Prostate gland (tissue), 2 donors: ENCODE data around the gene ANKLE1. TPM values are rescaled to one million over a fixed set of nuclear protein-coding genes. Genes with fewer than 3 reads are reported as not detected.
"Not testable (repeated sequence)": the region's sequence is repeated elsewhere in the genome, so short reads cannot be mapped to it uniquely, and the experiment has no call there.

Experiments
- DNase-seq: peaks from one replicate; pipeline ENCODE4 v3.0.0-alpha.2; 2019; ENCODE audit warnings: low spot score
- H3K27ac ChIP-seq, 2 donors: fragments of 200-600 bp; sonication (generic); 2 replicates each; pipeline ENCODE4 v1.5.1; 2017 to 2019
- H3K27me3 ChIP-seq: fragments of 200-600 bp; sonication (generic); replicated peaks from 2 replicates; pipeline ENCODE4 v1.5.1; 2019; ENCODE audit not compliant: insufficient read depth
- H3K36me3 ChIP-seq, 2 donors: fragments of 200-600 bp; sonication (generic); 1 replicate in 1 of 2; 2 replicates in 1 of 2; pipeline versions ENCODE4 v1.5.1 to v1.8.1; 2017 to 2019
- H3K4me1 ChIP-seq: fragments of 200-600 bp; sonication (generic); replicated peaks from 2 replicates; pipeline ENCODE4 v1.5.1; 2019
- H3K4me3 ChIP-seq, 2 donors: fragments of 200-600 bp; sonication (generic); 2 replicates each; pipeline ENCODE4 v1.5.1; 2017 to 2019
- H3K9me3 ChIP-seq: fragments of 200-600 bp; sonication (generic); 2 replicates; pipeline ENCODE4 v1.5.1; 2017
- POLR2A ChIP-seq: fragments of 450-650 bp; IDR thresholded peaks from one replicate; pipeline ENCODE4 v1.6.1; 2016; ENCODE audit warnings: antibody characterized with exemption, mild to moderate bottlenecking
- POLR2AphosphoS5 ChIP-seq: sonication (generic); formaldehyde crosslinking; IDR thresholded peaks from one replicate; pipeline ENCODE4 v1.6.1; 2017; ENCODE audit warnings: antibody characterized with exemption
- WGBS: methylation state at CpG from one replicate; pipeline ENCODE4 v1.1.5; 2018; 5-methylcytosine and 5-hydroxymethylcytosine counted together
- intact Hi-C: fragments of 100-400 bp; cut with DNase I; formaldehyde crosslinking; loops from one replicate; pipeline ENCODE4 v1.14.2; 2022
- total RNA-seq, 2 donors: library from RNA; depleted of rRNA; stranded (reverse); fragments of >200 nt; gene quantifications; one replicate each; pipeline ENCODE4 v1.1.0, GENCODE V29; 2016
- TF ChIP-seq, protein P1 (sequence below), 4 experiments: fragments of 200-600 bp in 2 of 4; fragments of 450-650 bp in 2 of 4; sonication (generic) in 2 of 4; IDR thresholded peaks; 1 replicate in 3 of 4; 2 replicates in 1 of 4; pipeline ENCODE4 v1.5.1; 2016 to 2019; ENCODE audit warnings: antibody characterized with exemption in 4 of 4, mild to moderate bottlenecking in 2 of 4, moderate library complexity in 2 of 4

ANKLE1 gene
- total RNA-seq, 2 donors from 2014 or later, result 0.64 to 1.2 TPM

DNA sequence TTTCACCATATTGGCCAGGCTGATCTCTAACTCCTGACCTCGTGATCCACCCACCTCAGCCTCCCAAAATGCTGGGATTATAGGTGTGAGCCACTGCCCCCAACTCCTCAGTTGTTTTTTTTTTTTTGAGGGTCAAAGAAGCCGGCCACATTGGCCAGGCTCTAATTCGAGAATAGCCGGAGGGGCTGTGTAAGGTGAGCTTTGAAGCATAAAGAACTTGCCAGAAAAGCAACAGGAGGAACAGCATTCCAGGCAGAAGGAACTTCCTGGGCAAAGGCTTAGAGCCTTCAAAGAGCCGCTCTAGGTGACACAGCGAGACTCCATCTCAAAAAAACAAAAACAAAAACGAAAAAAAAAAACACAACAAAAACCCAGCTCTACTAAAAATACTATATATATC is 15.7 kb upstream of the ANKLE1 start:
- Histone ChIP-seq H3K27ac (no peak overlapping the region), H3K27me3 (no peaks in the 10 kb centered on the region), H3K9me3 (no peaks in the 10 kb centered on the region), H3K4me3 (no peak overlapping the region), H3K4me1 (no peaks in the 10 kb centered on the region), H3K36me3 (no peaks in the 10 kb centered on the region)
- intact Hi-C loops, result loop anchor here (2.0 kb wide), 1 partner anchor 19 kb away; no protein-coding TSS in a partner anchor
- WGBS, result 83% methylated on average over 7 of the region's 7 CpGs
- DNase-seq, result no peak
- no peak for TF ChIP-seq POLR2A

DNA sequence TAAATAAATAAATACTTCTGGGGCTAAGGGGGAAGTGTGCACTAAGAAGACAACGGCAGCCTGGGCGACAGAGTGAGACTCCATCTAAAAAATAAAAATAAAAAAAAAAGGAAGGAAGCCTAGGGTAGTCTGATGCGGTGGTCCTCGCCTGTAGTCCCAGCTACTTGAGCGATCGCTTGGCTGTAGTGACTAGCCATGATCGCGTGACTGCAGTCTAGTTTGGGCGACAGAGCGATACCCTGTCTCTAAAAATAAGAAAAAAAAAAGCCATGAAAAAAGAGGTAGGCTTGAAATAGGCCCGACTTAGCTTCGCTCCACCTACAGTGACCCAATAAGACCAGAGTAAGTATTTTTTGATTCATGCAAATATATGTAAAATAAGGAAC is 15.1 kb upstream of the ANKLE1 start:
- no peak for DNase-seq
- 76% methylated on average over 12 of the region's 12 CpGs for WGBS
- H3K27me3 ChIP-seq, result no peaks in the 10 kb centered on the region
- H3K4me1 ChIP-seq, result no peaks in the 10 kb centered on the region
- TF ChIP-seq, protein P1, sequence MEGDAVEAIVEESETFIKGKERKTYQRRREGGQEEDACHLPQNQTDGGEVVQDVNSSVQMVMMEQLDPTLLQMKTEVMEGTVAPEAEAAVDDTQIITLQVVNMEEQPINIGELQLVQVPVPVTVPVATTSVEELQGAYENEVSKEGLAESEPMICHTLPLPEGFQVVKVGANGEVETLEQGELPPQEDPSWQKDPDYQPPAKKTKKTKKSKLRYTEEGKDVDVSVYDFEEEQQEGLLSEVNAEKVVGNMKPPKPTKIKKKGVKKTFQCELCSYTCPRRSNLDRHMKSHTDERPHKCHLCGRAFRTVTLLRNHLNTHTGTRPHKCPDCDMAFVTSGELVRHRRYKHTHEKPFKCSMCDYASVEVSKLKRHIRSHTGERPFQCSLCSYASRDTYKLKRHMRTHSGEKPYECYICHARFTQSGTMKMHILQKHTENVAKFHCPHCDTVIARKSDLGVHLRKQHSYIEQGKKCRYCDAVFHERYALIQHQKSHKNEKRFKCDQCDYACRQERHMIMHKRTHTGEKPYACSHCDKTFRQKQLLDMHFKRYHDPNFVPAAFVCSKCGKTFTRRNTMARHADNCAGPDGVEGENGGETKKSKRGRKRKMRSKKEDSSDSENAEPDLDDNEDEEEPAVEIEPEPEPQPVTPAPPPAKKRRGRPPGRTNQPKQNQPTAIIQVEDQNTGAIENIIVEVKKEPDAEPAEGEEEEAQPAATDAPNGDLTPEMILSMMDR (IDR thresholded peaks at IDR 0.05), result no peak
- TF ChIP-seq POLR2A (no peak), POLR2AphosphoS5 (no peak)
- intact Hi-C loops, result loop anchor here (2.0 kb wide), 1 partner anchor 20 kb away; no protein-coding TSS in a partner anchor
- no peaks in the 10 kb centered on the region for H3K9me3 ChIP-seq
- no peaks in the 10 kb centered on the region for H3K36me3 ChIP-seq
- H3K4me3 ChIP-seq, result no peak overlapping the region
- H3K27ac ChIP-seq, result no peak overlapping the region

DNA sequence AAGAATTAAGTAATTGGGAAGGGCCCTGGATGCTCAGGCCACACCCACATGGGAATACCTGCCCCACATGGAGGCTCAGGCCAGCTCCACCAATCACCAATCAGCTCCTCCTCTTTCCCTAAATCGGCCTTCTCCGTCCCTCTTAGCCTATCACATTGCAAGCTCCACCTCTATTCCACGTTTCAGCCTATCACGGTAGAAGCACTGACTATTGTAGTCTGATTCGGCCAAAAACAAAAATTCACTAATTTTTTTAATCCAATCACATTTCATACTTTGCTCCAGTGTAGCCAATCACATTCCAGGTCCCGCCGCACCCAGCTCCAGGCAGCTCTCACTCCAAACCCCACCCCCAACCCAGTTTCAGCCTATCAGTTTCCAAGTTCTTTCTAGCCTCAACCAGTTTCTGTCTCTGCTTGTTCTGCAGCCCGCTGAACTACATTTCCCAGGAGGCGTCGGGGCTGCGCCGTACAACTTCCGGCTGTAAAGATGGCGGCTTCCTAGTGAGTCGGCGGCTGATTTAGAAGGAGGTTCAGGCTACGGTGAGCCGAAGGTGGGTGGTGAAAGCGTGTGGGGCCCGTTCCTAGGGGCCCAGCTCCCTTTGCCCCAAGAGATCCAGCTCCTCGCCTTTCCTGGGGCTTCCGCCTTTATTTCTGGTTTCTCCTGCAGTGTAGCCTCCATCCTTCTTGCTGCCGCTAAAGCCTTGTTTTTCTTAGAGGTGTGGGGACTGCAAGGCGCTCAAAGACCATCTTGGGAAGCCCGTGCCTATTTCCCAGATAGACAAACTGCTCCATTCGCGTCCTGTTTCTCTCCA is 14.5 kb upstream of the ANKLE1 start, which contains the start of gene BABAM1:
TSS of gene BABAM1 (plus strand) at position 469 of the 814 bp plus-strand sequence. CDS start 1,364 bp downstream, outside the sequence.
- peak; percentile 98 for DNase-seq
- under 1% methylated on average over 27 of the region's 27 CpGs for WGBS
- peak within 1 kb of the TSS; percentile 64 to 81 for H3K4me3 ChIP-seq
- H3K36me3 ChIP-seq, result no peaks in the 10 kb centered on the region
- TF ChIP-seq POLR2A (peak; percentile 16), POLR2AphosphoS5 (peak; percentile 99)
- TF ChIP-seq, protein P1 (IDR thresholded peaks at IDR 0.05), result peak in 1 of 4 experiments; percentile 8
- intact Hi-C loops, result loop anchor here (2.0 kb wide), 1 partner anchor 20 kb away; no protein-coding TSS in a partner anchor
- H3K27ac ChIP-seq, result peak within 1 kb of the TSS; percentile 66 to 70
- no peaks in the 10 kb centered on the region for H3K9me3 ChIP-seq
- H3K4me1 ChIP-seq, result no peaks in the 10 kb centered on the region
- H3K27me3 ChIP-seq, result no peaks in the 10 kb centered on the region

DNA sequence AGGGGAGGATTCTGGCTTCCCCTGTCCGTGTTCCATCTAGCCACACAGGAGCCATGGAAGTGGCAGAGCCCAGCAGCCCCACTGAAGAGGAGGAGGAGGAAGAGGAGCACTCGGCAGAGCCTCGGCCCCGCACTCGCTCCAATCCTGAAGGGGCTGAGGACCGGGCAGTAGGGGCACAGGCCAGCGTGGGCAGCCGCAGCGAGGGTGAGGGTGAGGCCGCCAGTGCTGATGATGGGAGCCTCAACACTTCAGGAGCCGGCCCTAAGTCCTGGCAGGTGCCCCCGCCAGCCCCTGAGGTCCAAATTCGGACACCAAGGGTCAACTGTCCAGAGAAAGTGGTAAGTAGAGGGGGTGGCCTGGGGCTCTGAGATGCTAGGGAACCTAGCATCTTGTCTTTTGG is 12.9 kb upstream of the ANKLE1 start:
- H3K27ac ChIP-seq, result no peak overlapping the region

DNA sequence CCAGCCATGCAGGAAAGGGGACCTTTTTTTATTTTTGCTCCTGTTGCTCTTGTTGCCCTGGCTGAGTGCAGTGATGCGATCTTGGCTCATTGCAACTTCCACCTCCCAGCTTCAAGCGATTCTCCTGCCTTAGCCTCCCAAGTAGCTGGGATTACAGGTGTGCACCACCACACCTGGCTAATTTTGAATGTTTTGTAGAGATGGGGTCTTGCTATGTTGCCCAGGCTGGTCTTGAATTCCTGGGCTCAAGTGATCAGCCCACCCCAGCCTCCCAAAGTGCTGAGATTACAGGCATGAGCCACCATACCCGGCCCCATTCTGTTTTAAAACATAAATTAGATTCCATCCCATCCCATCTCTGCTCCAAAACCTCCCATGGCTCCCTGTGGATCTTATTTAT is 6.8 kb upstream of the ANKLE1 start:
- H3K9me3 ChIP-seq, H3K4me1 ChIP-seq, DNase-seq, H3K36me3 ChIP-seq, H3K27ac ChIP-seq, H3K4me3 ChIP-seq, H3K27me3 ChIP-seq, intact Hi-C loops: not testable (repeated sequence)
- WGBS, result 95% methylated on average over 3 of the region's 3 CpGs

More for the DNA sequence above, 12.9 kb upstream of the ANKLE1 start:
- Histone ChIP-seq H3K9me3 (no peaks in the 10 kb centered on the region), H3K4me3 (no peak overlapping the region), H3K4me1 (no peaks in the 10 kb centered on the region), H3K27me3 (no peaks in the 10 kb centered on the region), H3K36me3 (no peaks in the 10 kb centered on the region)
- TF ChIP-seq POLR2AphosphoS5, result no peak
- no peak for TF ChIP-seq POLR2A
- TF ChIP-seq, protein P1 (IDR thresholded peaks at IDR 0.05), result no peak
- DNase-seq, result no peak
- intact Hi-C loops, result no loop called here
- 93% methylated on average over 13 of the region's 13 CpGs for WGBS
